HEK293T (cell line): Measurements from ENCODE around the gene ADAMTS4.

Source experiments
- ARNT ChIP-seq: fragments of 450-650 bp; IDR thresholded peaks from 2 replicates; pipeline ENCODE4 v1.6.1; 2017; ENCODE audit warnings: mild to moderate bottlenecking
- BHLHE40 ChIP-seq: fragments of 450-650 bp; IDR thresholded peaks from 2 replicates; pipeline ENCODE4 v1.6.1; 2016; ENCODE audit warnings: mild to moderate bottlenecking, moderate library complexity, borderline replicate concordance
- ELF4 ChIP-seq: fragments of 450-650 bp; IDR thresholded peaks from 2 replicates; pipeline ENCODE4 v1.6.1; 2017; ENCODE audit warnings: antibody characterized with exemption
- FOXA1 ChIP-seq: fragments of 450-650 bp; IDR thresholded peaks from 2 replicates; pipeline ENCODE4 v1.6.1; 2016; ENCODE audit warnings: mild to moderate bottlenecking
- FOXM1 ChIP-seq: fragments of 450-650 bp; IDR thresholded peaks from 2 replicates; pipeline ENCODE4 v1.6.1; 2017; ENCODE audit warnings: mild to moderate bottlenecking, borderline replicate concordance
- SP1 ChIP-seq: fragments of 450-650 bp; IDR thresholded peaks from 2 replicates; pipeline ENCODE4 v1.6.1; 2017
- TARDBP ChIP-seq: fragments of 450-650 bp; IDR thresholded peaks from 2 replicates; pipeline ENCODE4 v1.6.1; 2016

- TF ChIP-seq ELF4 (no peak), ARNT (no peak), TARDBP (no peak), SP1 (no peak), FOXM1 (no peak), BHLHE40 (no peak), FOXA1 (no peak)
Measured at GRCh38 chr1:161206411-161207140, 7.7 kb upstream of the ADAMTS4 start.
